GM21576 (cell line): ENCODE results near the gene UFSP1.

Source experiments
- ATAC-seq: cut with Tn5 transposase; IDR thresholded peaks from one replicate; pipeline ENCODE4 v1.9.1; 2021; ENCODE audit warnings: mild to moderate bottlenecking, moderate library complexity; ENCODE audit not compliant: unreplicated experiment

UFSP1 gene

GRCh38 chr7:100882785-100883526 is 6.6 kb downstream of the UFSP1 start:
- no peak for ATAC-seq

GRCh38 chr7:100882201-100882600 is 7.3 kb downstream of the UFSP1 start:
- no peak for ATAC-seq

GRCh38 chr7:100881136-100881535 is 8.4 kb downstream of the UFSP1 start:
- ATAC-seq, result no peak

GRCh38 chr7:100880645-100881044 is 8.9 kb downstream of the UFSP1 start:
- ATAC-seq, result no peak

- ATAC-seq, result no peak
Observed at GRCh38 chr7:100879685-100880261, 9.7 kb downstream of the UFSP1 start.

GRCh38 chr7:100878685-100879084 is 10.8 kb downstream of the UFSP1 start:
- no peak for ATAC-seq

- ATAC-seq, result no peak
Observed at GRCh38 chr7:100878013-100878412, 11.5 kb downstream of the UFSP1 start.

GRCh38 chr7:100875356-100875751 is 14.2 kb downstream of the UFSP1 start:
- ATAC-seq, result peak; percentile 28

GRCh38 chr7:100874577-100875355 is 14.7 kb downstream of the UFSP1 start, which contains the start of gene SRRT:
SRRT (plus strand) TSS chr7:100875103; CDS start chr7:100875591, 488 bp downstream.
- peak; percentile 86 for ATAC-seq

- no peak for ATAC-seq
Observed at GRCh38 chr7:100874300-100874576, 15.3 kb downstream of the UFSP1 start.

- ATAC-seq, result no peak
Observed at GRCh38 chr7:100873599-100874299, 15.8 kb downstream of the UFSP1 start.

GRCh38 chr7:100867776-100868485 is 21.6 kb downstream of the UFSP1 start:
- no peak for ATAC-seq

GRCh38 chr7:100867040-100867775 is 22.3 kb downstream of the UFSP1 start, which contains the start of gene TRIP6:
TRIP6 (plus strand) TSS chr7:100867387; CDS start chr7:100867498, 111 bp downstream.
- ATAC-seq, result no peak

GRCh38 chr7:100866729-100867039 is 22.8 kb downstream of the UFSP1 start:
- no peak for ATAC-seq

GRCh38 chr7:100865938-100866728 is 23.4 kb downstream of the UFSP1 start:
- no peak for ATAC-seq

- no peak for ATAC-seq
Observed at GRCh38 chr7:100865372-100865911, 24.1 kb downstream of the UFSP1 start.

GRCh38 chr7:100864263-100864845 is 25.2 kb downstream of the UFSP1 start:
- no peak for ATAC-seq

- no peak for ATAC-seq
Observed at GRCh38 chr7:100863406-100863950, 26.0 kb downstream of the UFSP1 start.
